ENCODE results near the gene CCSER2.
"Not testable (repeated sequence)": the region's sequence is repeated elsewhere in the genome, so short reads cannot be mapped to it uniquely, and the experiment has no call there.

Gene CCSER2

DNA sequence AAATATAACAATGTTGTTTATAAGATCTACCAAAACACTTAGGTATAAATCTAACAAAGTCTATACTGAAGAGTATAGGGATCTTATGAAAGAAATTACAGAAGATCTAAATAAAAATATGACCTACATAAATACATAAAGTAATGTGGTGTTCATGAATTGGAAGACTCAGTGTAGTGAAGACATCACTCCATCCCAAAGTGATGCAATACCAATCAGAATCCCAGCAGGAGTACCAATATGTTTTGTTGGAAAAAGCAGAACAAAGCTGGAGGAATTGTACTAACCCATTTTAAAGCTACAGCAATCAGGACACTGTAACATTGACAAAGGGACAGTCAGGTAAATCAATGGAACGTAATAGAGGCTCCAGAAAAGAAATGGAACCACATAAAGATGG, 76.4 kb downstream of the CCSER2 start:
- H3K4me3 ChIP-seq (ENCODE audit: low read depth, low read length), result no peak overlapping the region
- DNase-seq (ENCODE audit: low read depth), result no peak
- TF ChIP-seq CTCF (IDR thresholded peaks at IDR 0.05; ENCODE audit: low read depth, low read length), result no peak
- TF ChIP-seq, protein P1, sequence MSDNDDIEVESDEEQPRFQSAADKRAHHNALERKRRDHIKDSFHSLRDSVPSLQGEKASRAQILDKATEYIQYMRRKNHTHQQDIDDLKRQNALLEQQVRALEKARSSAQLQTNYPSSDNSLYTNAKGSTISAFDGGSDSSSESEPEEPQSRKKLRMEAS (IDR thresholded peaks at IDR 0.05; ENCODE audit: low read depth, low read length), result no peak
- TF ChIP-seq POLR2A (IDR thresholded peaks at IDR 0.05; ENCODE audit: extremely low read depth, insufficient read length), result no peak
- TF ChIP-seq MYC (IDR thresholded peaks at IDR 0.05; ENCODE audit: low read depth, low read length), result no peak

DNA sequence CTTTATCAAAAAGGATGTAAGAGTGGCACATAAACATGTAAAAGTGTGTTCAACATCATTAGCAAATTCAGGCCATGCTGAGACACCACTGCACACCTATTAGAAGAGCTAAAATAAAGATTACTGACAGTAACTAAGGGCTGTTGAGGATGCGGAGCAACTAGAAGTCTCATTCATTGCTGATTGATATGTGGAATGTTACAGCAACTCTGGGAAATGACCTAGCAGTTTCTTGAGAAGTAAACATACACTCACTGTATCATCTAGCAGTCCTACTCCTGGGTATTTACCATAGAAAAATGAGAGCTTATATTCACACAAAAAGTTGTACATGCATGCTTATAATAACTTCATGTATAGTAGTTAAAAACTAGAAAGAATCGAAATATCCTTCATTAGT, 77.3 kb downstream of the CCSER2 start:
- TF ChIP-seq CTCF (IDR thresholded peaks at IDR 0.05; ENCODE audit: low read depth, low read length) (no peak), POLR2A (IDR thresholded peaks at IDR 0.05; ENCODE audit: extremely low read depth, insufficient read length) (no peak), MYC (IDR thresholded peaks at IDR 0.05; ENCODE audit: low read depth, low read length) (no peak)
- TF ChIP-seq, protein P1 (IDR thresholded peaks at IDR 0.05; ENCODE audit: low read depth, low read length), result no peak
- H3K4me3 ChIP-seq (ENCODE audit: low read depth, low read length), result no peak overlapping the region
- no peak for DNase-seq (ENCODE audit: low read depth)

DNA sequence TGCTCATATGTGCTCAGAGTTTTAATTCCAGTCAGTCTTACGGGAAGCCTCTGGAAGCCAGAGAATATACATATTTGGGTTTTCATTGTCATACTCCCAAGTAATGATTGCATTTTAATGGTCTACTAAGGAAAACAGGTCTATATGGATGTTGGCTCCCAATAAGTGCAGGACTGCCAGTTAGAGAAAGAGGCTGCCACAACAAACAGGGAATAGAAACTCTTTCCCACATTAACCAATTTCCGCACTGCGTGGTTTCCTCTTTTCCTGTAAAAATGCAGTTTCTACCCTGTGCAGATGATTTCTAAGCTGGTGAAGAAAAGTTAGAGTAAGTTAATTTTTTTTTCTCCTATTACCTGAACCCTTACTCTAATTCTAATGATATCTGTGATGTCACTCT, 78.2 kb downstream of the CCSER2 start:
- no peak overlapping the region for H3K4me3 ChIP-seq (ENCODE audit: low read depth, low read length)
- no peak for DNase-seq (ENCODE audit: low read depth)
- TF ChIP-seq CTCF (IDR thresholded peaks at IDR 0.05; ENCODE audit: low read depth, low read length) (no peak), MYC (IDR thresholded peaks at IDR 0.05; ENCODE audit: low read depth, low read length) (no peak), POLR2A (IDR thresholded peaks at IDR 0.05; ENCODE audit: extremely low read depth, insufficient read length) (no peak)
- TF ChIP-seq, protein P1 (IDR thresholded peaks at IDR 0.05; ENCODE audit: low read depth, low read length), result no peak

DNA sequence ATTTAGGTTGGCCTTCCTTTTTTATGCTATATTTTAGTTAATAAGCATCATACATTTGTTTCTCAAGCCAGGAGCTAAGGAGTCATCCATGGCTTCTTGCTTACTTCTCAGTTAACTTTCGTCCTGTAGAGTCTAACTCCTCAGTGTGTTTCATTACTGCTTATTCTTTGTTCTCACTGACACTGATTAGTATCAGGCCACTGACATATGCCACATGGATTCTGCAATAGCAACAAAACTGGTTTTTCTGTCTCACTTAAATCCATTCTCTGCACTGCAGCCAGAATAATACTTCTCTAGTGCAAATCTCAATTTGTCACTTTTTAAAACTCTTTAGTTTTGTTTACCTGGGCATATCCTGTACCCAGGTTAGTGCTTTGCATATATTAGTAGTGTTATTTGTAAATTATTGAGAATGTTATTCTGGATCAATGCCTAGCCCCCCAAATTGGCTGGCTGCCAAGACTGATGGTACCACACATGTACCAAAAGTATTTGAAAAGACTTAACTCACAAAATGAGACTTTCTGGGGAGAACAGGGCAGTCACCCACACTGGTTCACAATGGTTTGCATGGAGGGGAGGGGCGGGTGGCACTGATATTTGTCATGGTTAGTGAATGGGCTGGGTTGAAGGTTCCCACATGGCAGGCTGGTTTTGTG, 79.1 kb downstream of the CCSER2 start:
- TF ChIP-seq POLR2A (IDR thresholded peaks at IDR 0.05; ENCODE audit: extremely low read depth, insufficient read length), result no peak
- TF ChIP-seq CTCF (IDR thresholded peaks at IDR 0.05; ENCODE audit: low read depth, low read length), result no peak
- TF ChIP-seq MYC (IDR thresholded peaks at IDR 0.05; ENCODE audit: low read depth, low read length), result no peak
- TF ChIP-seq, protein P1 (IDR thresholded peaks at IDR 0.05; ENCODE audit: low read depth, low read length), result no peak
- no peak overlapping the region for H3K4me3 ChIP-seq (ENCODE audit: low read depth, low read length)
- no peak for DNase-seq (ENCODE audit: low read depth)

GRCh38 chr10:84412482-84412881, 84.1 kb downstream of the CCSER2 start:
- DNase-seq (ENCODE audit: low read depth), result no peak
- H3K4me3 ChIP-seq (ENCODE audit: low read depth, low read length), result no peak overlapping the region
- TF ChIP-seq, protein P1 (IDR thresholded peaks at IDR 0.05; ENCODE audit: low read depth, low read length), result no peak
- TF ChIP-seq CTCF (IDR thresholded peaks at IDR 0.05; ENCODE audit: low read depth, low read length) (no peak), MYC (IDR thresholded peaks at IDR 0.05; ENCODE audit: low read depth, low read length) (no peak), POLR2A (IDR thresholded peaks at IDR 0.05; ENCODE audit: extremely low read depth, insufficient read length) (no peak)

DNA sequence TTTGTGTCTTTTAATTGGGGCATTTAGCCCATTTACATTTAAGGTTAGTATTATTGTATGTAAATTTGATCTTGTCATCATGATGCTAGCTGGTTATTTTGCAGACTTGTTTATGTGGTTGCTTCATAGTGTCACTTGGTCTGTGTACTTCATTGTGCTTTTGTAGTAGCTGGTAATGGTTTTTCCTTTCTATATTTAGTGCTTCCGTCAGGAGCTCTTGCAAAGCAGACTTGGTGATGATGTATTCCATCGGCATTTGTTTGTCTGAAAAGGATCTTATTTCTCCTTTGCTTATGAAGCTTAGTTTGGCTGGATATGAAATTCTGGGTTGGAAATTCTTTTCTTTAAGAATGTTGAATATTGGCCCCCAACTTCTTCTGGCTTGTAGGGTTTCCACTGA, 85.7 kb downstream of the CCSER2 start:
- H3K4me3 ChIP-seq (ENCODE audit: low read depth, low read length); DNase-seq (ENCODE audit: low read depth): not testable (repeated sequence)

Measured in NB4 (cell line).